WTC11 (cell line): ENCODE results near the gene SMARCA2. TPM values are rescaled to one million over a fixed set of nuclear protein-coding genes. Genes with fewer than 3 reads are reported as not detected.

ENCODE experiments used
- ATAC-seq: fragments of 200-7000 bp; cut with Tn5 transposase; 2 replicates; pipeline ENCODE4 v1.10.0; 2021; ENCODE audit warnings: mild to moderate bottlenecking, moderate library complexity
- CTCF ChIA-PET: fragments of 300-600 bp; sonication (Branson Sonifier 250); formaldehyde crosslinking; loops from one replicate; lab custom pipeline; 2021; ENCODE audit warnings: antibody characterized with exemption; lab: Charles Lee
- POLR2A ChIA-PET: fragments of 350-600 bp; sonication (Branson Sonifier 250); formaldehyde crosslinking; loops from one replicate; lab custom pipeline; 2021; ENCODE audit warnings: antibody characterized with exemption; lab: Charles Lee
- DNase-seq: peaks from one replicate; pipeline ENCODE4 v3.0.0; 2021; ENCODE audit warnings: low spot score
- H3K27ac Mint-ChIP-seq: 2 replicates; pipeline ENCODE4 v1.8.0; 2021; ENCODE audit warnings: mixed read lengths
- H3K27me3 Mint-ChIP-seq: 2 replicates; pipeline ENCODE4 v1.8.0; 2021; ENCODE audit warnings: low read depth, mild to moderate bottlenecking, moderate library complexity, mixed read lengths
- H3K36me3 Mint-ChIP-seq: 2 replicates; pipeline ENCODE4 v1.8.0; 2021; ENCODE audit warnings: mixed read lengths
- H3K4me1 Mint-ChIP-seq: 2 replicates; pipeline ENCODE4 v1.8.0; 2022; ENCODE audit warnings: mixed read lengths
- H3K4me3 Mint-ChIP-seq: 2 replicates; pipeline ENCODE4 v1.8.0; 2021; ENCODE audit warnings: mild to moderate bottlenecking, moderate library complexity, mixed read lengths
- H3K9me3 Mint-ChIP-seq: 2 replicates; pipeline ENCODE4 v1.8.0; 2021; ENCODE audit warnings: mixed read lengths
- CDX4 ChIP-seq: fragments of 250-450 bp; sonication (Bioruptor Pico); IDR thresholded peaks from 2 replicates; pipeline ENCODE4 v1.9.0; 2021; ENCODE audit warnings: moderate library complexity, mild to moderate bottlenecking, inconsistent platforms, borderline replicate concordance
- CREM ChIP-seq: sonication (generic); formaldehyde crosslinking; IDR thresholded peaks from 2 replicates; pipeline ENCODE4 v1.8.1; 2022; ENCODE audit warnings: mild to moderate bottlenecking, missing genetic modification reagents, moderate library complexity
- CTCF ChIP-seq: fragments of 200-600 bp; IDR thresholded peaks from 2 replicates; pipeline ENCODE4 v1.8.0; 2022; ENCODE audit warnings: antibody characterized with exemption
- E2F1 ChIP-seq: sonication (generic); formaldehyde crosslinking; IDR thresholded peaks from 2 replicates; pipeline ENCODE4 v1.8.0; 2022; ENCODE audit warnings: mild to moderate bottlenecking, missing genetic modification reagents
- E2F4 ChIP-seq: sonication (generic); formaldehyde crosslinking; IDR thresholded peaks from 2 replicates; pipeline ENCODE4 v1.8.1; 2022; ENCODE audit warnings: low read depth, mild to moderate bottlenecking, moderate library complexity, missing genetic modification reagents, borderline replicate concordance
- E2F5 ChIP-seq: sonication (generic); formaldehyde crosslinking; IDR thresholded peaks from 2 replicates; pipeline ENCODE4 v1.8.1; 2022; ENCODE audit warnings: mild to moderate bottlenecking, moderate library complexity, missing genetic modification reagents
- FOXJ3 ChIP-seq: sonication (generic); formaldehyde crosslinking; IDR thresholded peaks from 2 replicates; pipeline ENCODE4 v1.9.0; 2021; ENCODE audit warnings: missing genetic modification reagents, mild to moderate bottlenecking, borderline replicate concordance
- GTF2I ChIP-seq: fragments of 250-450 bp; sonication (Bioruptor Pico); conservative IDR thresholded peaks from 2 replicates; pipeline ENCODE4 v1.4.0; 2021; ENCODE audit warnings: mild to moderate bottlenecking
- HMGA2 ChIP-seq: fragments of 250-450 bp; sonication (Bioruptor Pico); IDR thresholded peaks from 2 replicates; pipeline ENCODE4 v1.4.0; 2021; ENCODE audit warnings: mild to moderate bottlenecking, moderate library complexity
- IRF2 ChIP-seq: sonication (generic); formaldehyde crosslinking; IDR thresholded peaks from 2 replicates; pipeline ENCODE4 v1.8.0; 2022; ENCODE audit warnings: low read depth, missing genetic modification reagents, borderline replicate concordance
- JAZF1 ChIP-seq: fragments of 250-450 bp; sonication (Bioruptor Pico); IDR thresholded peaks from 2 replicates; pipeline ENCODE4 v1.9.0; 2021; ENCODE audit warnings: moderate library complexity, mild to moderate bottlenecking, inconsistent platforms
- KAT7 ChIP-seq: sonication (generic); formaldehyde crosslinking; IDR thresholded peaks from 2 replicates; pipeline ENCODE4 v1.8.1; 2023; ENCODE audit warnings: missing genetic modification reagents, mild to moderate bottlenecking, borderline replicate concordance
- MYBL2 ChIP-seq: sonication (generic); formaldehyde crosslinking; IDR thresholded peaks from 2 replicates; pipeline ENCODE4 v1.8.1; 2023; ENCODE audit warnings: mild to moderate bottlenecking, moderate library complexity, missing genetic modification reagents
- PREB ChIP-seq: sonication (generic); formaldehyde crosslinking; IDR thresholded peaks from 2 replicates; pipeline ENCODE4 v1.8.1; 2022; ENCODE audit warnings: mild to moderate bottlenecking, missing genetic modification reagents, moderate library complexity, borderline replicate concordance
- PRRX2 ChIP-seq: fragments of 250-450 bp; sonication (Bioruptor Pico); IDR thresholded peaks from 2 replicates; pipeline ENCODE4 v1.8.0; 2021; ENCODE audit warnings: mild to moderate bottlenecking
- RELA ChIP-seq: sonication (generic); formaldehyde crosslinking; IDR thresholded peaks from 2 replicates; pipeline ENCODE4 v1.8.1; 2022; ENCODE audit warnings: missing genetic modification reagents, mild to moderate bottlenecking, borderline replicate concordance
- STAT6 ChIP-seq: sonication (generic); formaldehyde crosslinking; conservative IDR thresholded peaks from 2 replicates; pipeline ENCODE4 v1.8.1; 2023; ENCODE audit warnings: mild to moderate bottlenecking, low read depth, missing genetic modification reagents, moderate library complexity
- USF1 ChIP-seq: sonication (generic); formaldehyde crosslinking; IDR thresholded peaks from 2 replicates; pipeline ENCODE4 v1.8.0; 2022; ENCODE audit warnings: mild to moderate bottlenecking, missing genetic modification reagents
- USF2 ChIP-seq: sonication (generic); formaldehyde crosslinking; IDR thresholded peaks from 2 replicates; pipeline ENCODE4 v1.8.1; 2023; ENCODE audit warnings: mild to moderate bottlenecking, missing genetic modification reagents, moderate library complexity
- ZBTB43 ChIP-seq: sonication (generic); formaldehyde crosslinking; IDR thresholded peaks from 2 replicates; pipeline ENCODE4 v1.8.1; 2023; ENCODE audit warnings: mild to moderate bottlenecking, missing genetic modification reagents
- ZNF232 ChIP-seq: sonication (generic); formaldehyde crosslinking; IDR thresholded peaks from 2 replicates; pipeline ENCODE4 v1.8.0; 2022; ENCODE audit warnings: mild to moderate bottlenecking, missing genetic modification reagents
- ZNF671 ChIP-seq: fragments of 250-450 bp; sonication (Bioruptor Pico); IDR thresholded peaks from 2 replicates; pipeline ENCODE4 v1.8.0; 2021; ENCODE audit warnings: mild to moderate bottlenecking
- total RNA-seq: library from RNA; stranded (reverse); gene quantifications from 3 replicates; pipeline ENCODE4 v1.2.3, GENCODE V29; 2021

SMARCA2 gene
- total RNA-seq, 1 experiment from 2014 or later, result 20.3 TPM

- POLR2A ChIA-PET, result no interaction called here
- TF ChIP-seq USF1 (no peak), CTCF (no peak), IRF2 (CRISPR knock-in tag) (no peak), GTF2I (no peak), ZNF232 (CRISPR knock-in tag) (no peak)
- TF ChIP-seq, all 79 proteins: peak for 0
- Mint-ChIP-seq H3K4me3 (no peak overlapping the region), H3K27ac (no peak overlapping the region), H3K9me3 (peaks cover 7% of the 10 kb centered on the region; the same call in 1 of the 2 replicates), H3K4me1 (peaks cover 25% of the 10 kb centered on the region), H3K36me3 (no peaks in the 10 kb centered on the region), H3K27me3 (no peaks in the 10 kb centered on the region)
- ATAC-seq, result no peak
- CTCF ChIA-PET, result no interaction called here
- DNase-seq, result no peak
Measured at GRCh38 chr9:1989500-1989899, 25.6 kb upstream of the SMARCA2 start.

GRCh38 chr9:1994180-1994579 is 21.0 kb upstream of the SMARCA2 start:
- TF ChIP-seq STAT6 (no peak), ZBTB43 (CRISPR knock-in tag) (no peak), FOXJ3 (CRISPR knock-in tag) (no peak), USF2 (no peak), PREB (CRISPR knock-in tag) (no peak), ZNF671 (CRISPR knock-in tag) (no peak), KAT7 (CRISPR knock-in tag) (no peak), E2F5 (CRISPR knock-in tag) (no peak), CREM (CRISPR knock-in tag) (no peak), PRRX2 (CRISPR knock-in tag) (no peak), MYBL2 (no peak), HMGA2 (CRISPR knock-in tag) (no peak), JAZF1 (CRISPR knock-in tag) (no peak), CDX4 (CRISPR knock-in tag) (no peak), E2F4 (CRISPR knock-in tag) (no peak), E2F1 (CRISPR knock-in tag) (no peak), RELA (no peak)
- ATAC-seq (no peak), DNase-seq (no peak)
- Mint-ChIP-seq H3K36me3 (no peaks in the 10 kb centered on the region), H3K27ac (no peak overlapping the region; the same call in 1 of the 2 replicates), H3K4me1 (peaks cover 54% of the 10 kb centered on the region), H3K4me3 (no peak overlapping the region), H3K27me3 (no peaks in the 10 kb centered on the region), H3K9me3 (no peaks in the 10 kb centered on the region)
- CTCF ChIA-PET, result no interaction called here
- POLR2A ChIA-PET, result no interaction called here
